ENCODE data around the gene KNTC1. TPM values are rescaled to one million over a fixed set of nuclear protein-coding genes. Genes with fewer than 3 reads are reported as not detected.

KNTC1 gene
- total and polyA plus RNA-seq, 12 donors, result 2.0 to 8.1 (median 3.0) TPM

- Histone ChIP-seq H3K27ac (peak within 1 kb of the TSS; percentile 92 to 100 (median 98)), H3K27me3 (no peaks in the 10 kb centered on the region), H3K4me3 (peak within 1 kb of the TSS; percentile 64 to 98 (median 75)), H3K9me3 (no peaks in the 10 kb centered on the region), H3K36me3 (peaks cover 0 to 58% (median 25%) of the 10 kb centered on the region in 9 donors), H3K4me1 (peaks cover 10 to 47% (median 27%) of the 10 kb centered on the region in 9 donors)
- DNase-seq (peak; percentile 96 to 97), ATAC-seq (peak; percentile 98 to 99 (median 99))
- WGBS, 2 donors, result 2 to 4% methylated on average over 52 of the region's 52 CpGs
- intact Hi-C loops (cut with DNase I), result loop anchor here in 1 of 10 donors (1.0 kb wide), 1 partner anchor 24 kb away; no protein-coding TSS in a partner anchor
- TF ChIP-seq CTCF (IDR thresholded peaks at IDR 0.05), result peak in 3 of 9 donors; percentile 14 to 18 (median 14)
Observed at GRCh38 chr12:122500685-122501488, 26.2 kb upstream of the KNTC1 start, which contains the start of gene ZCCHC8. TSS of gene ZCCHC8 (minus strand) at chr12:122500932. CDS start at chr12:122500840, 92 bp downstream.

- Histone ChIP-seq H3K4me3 (peak overlapping the region in 8 of 10 donors; percentile 66 to 98 (median 75)), H3K4me1 (peaks cover 10 to 47% (median 27%) of the 10 kb centered on the region in 9 donors), H3K27me3 (no peaks in the 10 kb centered on the region), H3K9me3 (no peaks in the 10 kb centered on the region), H3K36me3 (peaks cover 0 to 58% (median 32%) of the 10 kb centered on the region in 9 donors), H3K27ac (peak overlapping the region in 9 of 10 donors; percentile 92 to 100 (median 97))
- DNase-seq (no peak), ATAC-seq (no peak)
- intact Hi-C loops (cut with DNase I), result loop anchor here in 1 of 10 donors (1.0 kb wide), 1 partner anchor 24 kb away; no protein-coding TSS in a partner anchor
- TF ChIP-seq CTCF (IDR thresholded peaks at IDR 0.05), result no peak
- WGBS, 2 donors, result 83 to 84% methylated on average over 9 of the region's 9 CpGs
Observed at GRCh38 chr12:122501489-122501989, 25.5 kb upstream of the KNTC1 start.

- Histone ChIP-seq H3K4me1 (peaks cover 8 to 33% (median 20%) of the 10 kb centered on the region in 9 donors), H3K9me3 (no peaks in the 10 kb centered on the region), H3K36me3 (peaks cover 0 to 61% (median 49%) of the 10 kb centered on the region in 9 donors), H3K27me3 (no peaks in the 10 kb centered on the region), H3K4me3 (no peak overlapping the region), H3K27ac (no peak overlapping the region)
- no peak for ATAC-seq
- TF ChIP-seq CTCF (IDR thresholded peaks at IDR 0.05), result no peak
- intact Hi-C loops (cut with DNase I), result no loop called here
- no peak for DNase-seq
- WGBS, 2 donors, result 79 to 85% methylated on average over 3 of the region's 3 CpGs
Observed at GRCh38 chr12:122503147-122503751, 23.8 kb upstream of the KNTC1 start.

Data from heart right ventricle (tissue), 16 donors.